B cell (primary cell): ENCODE measurements around the gene PTRH2. TPM values are rescaled to one million over a fixed set of nuclear protein-coding genes. Genes with fewer than 3 reads are reported as not detected.
A peak's percentile ranks its signal among the peaks of the same experiment; 100 is the strongest.

Experiments used
- ATAC-seq: fragments of 200-7000 bp; cut with Tn5 transposase; one replicate; pipeline ENCODE4 v1.10.0; 2021; ENCODE audit warnings: low read depth, mild to moderate bottlenecking, moderate number of reproducible peaks, moderate library complexity
- CTCF ChIA-PET: fragments of 350-600 bp; sonication (Branson Sonifier 250); formaldehyde crosslinking; loops from one replicate; lab custom pipeline; 2021; ENCODE audit warnings: antibody characterized with exemption, inconsistent platforms; lab: Charles Lee
- POLR2A ChIA-PET: fragments of 350-600 bp; sonication (Branson Sonifier 250); formaldehyde crosslinking; loops from one replicate; lab custom pipeline; 2021; ENCODE audit warnings: antibody characterized with exemption; lab: Charles Lee
- DNase-seq: peaks from one replicate; pipeline ENCODE4 v3.0.0; 2013
- H2AFZ ChIP-seq: 2 replicates; pipeline ENCODE4 v1.6.1; 2012; ENCODE audit warnings: mild to moderate bottlenecking, low read depth, low read length; ENCODE audit not compliant: insufficient read depth, poor library complexity, severe bottlenecking
- H3K27ac ChIP-seq, 2 donors: 1 replicate in 1 of 2; 2 replicates in 1 of 2; pipeline ENCODE4 v1.5.1; 2012 to 2013; ENCODE audit warnings: low read length in 2 of 2, mild to moderate bottlenecking in 2 of 2, moderate library complexity in 1 of 2
- H3K27me3 ChIP-seq, 4 experiments: fragments of 200-600 bp in 1 of 4; sonication (generic) in 1 of 4; replicated peaks in 1 of 4; 1 replicate in 2 of 4; 2 replicates in 2 of 4; pipeline versions ENCODE4 v1.6.1 to v1.7.0; 2013 to 2016; ENCODE audit warnings: low read length in 3 of 4, mild to moderate bottlenecking in 2 of 4, mixed read lengths in 1 of 4, moderate library complexity in 1 of 4; ENCODE audit not compliant: insufficient read depth in 4 of 4, control insufficient read depth in 3 of 4; ENCODE audit errors: control extremely low read depth in 1 of 4
- H3K36me3 ChIP-seq, 2 experiments: replicated peaks in 1 of 2; 1 replicate in 1 of 2; 2 replicates in 1 of 2; pipeline versions ENCODE4 v1.6.1 to v1.7.1; 2013; ENCODE audit warnings: low read length in 1 of 2; ENCODE audit not compliant: insufficient read depth in 2 of 2, control insufficient read depth in 1 of 2; ENCODE audit errors: control extremely low read depth in 1 of 2, extremely low read depth in 1 of 2
- H3K4me1 ChIP-seq, 2 donors: fragments of 200-600 bp in 1 of 2; sonication (generic) in 1 of 2; 1 replicate in 1 of 2; 2 replicates in 1 of 2; pipeline versions ENCODE4 v1.5.1 to v1.6.1; 2013 to 2017; ENCODE audit warnings: low read length in 2 of 2; ENCODE audit not compliant: control insufficient read depth in 2 of 2, insufficient read depth in 2 of 2
- H3K4me2 ChIP-seq: replicated peaks from 2 replicates; pipeline ENCODE3; 2012; ENCODE audit warnings: mild to moderate bottlenecking, low read depth, low read length; ENCODE audit not compliant: poor library complexity, severe bottlenecking
- H3K4me3 ChIP-seq, 5 experiments: fragments of 200-600 bp in 1 of 5; sonication (generic) in 1 of 5; 1 replicate in 3 of 5; 2 replicates in 2 of 5; pipeline versions ENCODE4 v1.5.1 to v1.7.0; 2011 to 2016; ENCODE audit warnings: low read length in 4 of 5, mild to moderate bottlenecking in 4 of 5, low read depth in 2 of 5, control low read depth in 1 of 5, moderate library complexity in 1 of 5; ENCODE audit not compliant: insufficient read depth in 1 of 5; ENCODE audit errors: control extremely low read depth in 1 of 5, extremely low read depth in 1 of 5
- H3K79me2 ChIP-seq: fragments of 200-600 bp; sonication (generic); one replicate; pipeline ENCODE4 v1.6.0; 2016; ENCODE audit warnings: low read length; ENCODE audit not compliant: control insufficient read depth, insufficient read depth
- H3K9ac ChIP-seq: fragments of 200-600 bp; sonication (generic); 2 replicates; pipeline ENCODE4 v1.6.1; 2017; ENCODE audit warnings: mild to moderate bottlenecking, low read length, moderate library complexity
- H3K9me3 ChIP-seq, 3 donors: one replicate each; pipeline versions ENCODE4 v1.6.1 to v1.7.1; 2013; ENCODE audit warnings: low read length in 2 of 3; ENCODE audit not compliant: control insufficient read depth in 2 of 3, insufficient read depth in 1 of 3; ENCODE audit errors: control extremely low read depth in 1 of 3
- H4K20me1 ChIP-seq: 2 replicates; pipeline ENCODE4 v1.6.0; 2012; ENCODE audit warnings: mild to moderate bottlenecking, low read length; ENCODE audit not compliant: insufficient read depth, control insufficient read depth, poor library complexity, severe bottlenecking
- H3K27ac Mint-ChIP-seq: one replicate; pipeline ENCODE4 v1.8.0; 2021; ENCODE audit warnings: mixed read lengths
- H3K27me3 Mint-ChIP-seq: one replicate; pipeline ENCODE4 v1.8.0; 2021; ENCODE audit warnings: mixed read lengths
- H3K4me1 Mint-ChIP-seq: one replicate; pipeline ENCODE4 v1.8.0; 2021; ENCODE audit warnings: mixed read lengths
- H3K4me3 Mint-ChIP-seq: one replicate; pipeline ENCODE4 v1.8.0; 2021; ENCODE audit warnings: mixed read lengths
- H3K9me3 Mint-ChIP-seq: one replicate; pipeline ENCODE4 v1.8.0; 2022; ENCODE audit warnings: mixed read lengths; ENCODE audit not compliant: insufficient read depth
- EZH2 ChIP-seq: IDR thresholded peaks from 2 replicates; pipeline ENCODE4 v1.6.1; 2012; ENCODE audit warnings: borderline replicate concordance, low read depth, mild to moderate bottlenecking, moderate library complexity, low read length; ENCODE audit not compliant: insufficient read depth, poor library complexity, severe bottlenecking
- WGBS: methylation state at CpG from one replicate; pipeline ENCODE4 v1.1.5; 2013; ENCODE audit warnings: missing lambda C conversion rate; ENCODE audit not compliant: insufficient coverage; 5-methylcytosine and 5-hydroxymethylcytosine counted together
- intact Hi-C: fragments of 100-400 bp; cut with micrococcal nuclease; formaldehyde crosslinking; loops from one replicate; pipeline ENCODE4 v1.10.0; 2022
- polyA plus RNA-seq: library from polyadenylated mRNA; depleted of rRNA; stranded (reverse); fragments of >200 nt; gene quantifications from 2 replicates; pipeline ENCODE4 v1.2.3, GENCODE V29; 2012
- total RNA-seq, 2 donors: library from RNA; stranded (reverse); fragments of 120-200 nt in 1 of 2; gene quantifications; 1 replicate in 1 of 2; 2 replicates in 1 of 2; pipeline versions ENCODE4 v1.2.3 to v1.2.4, GENCODE V29; 2013 to 2022
- TF ChIP-seq, protein P1 (sequence below): fragments of 200-600 bp; IDR thresholded peaks from one replicate; pipeline ENCODE4 v1.8.0; 2022; ENCODE audit warnings: antibody characterized with exemption, mild to moderate bottlenecking

PTRH2 gene
- total and polyA plus RNA-seq, 2 donors (not counting 1 experiment from before 2014, with no cell fraction given), result 7.1 to 22.7 TPM

DNA sequence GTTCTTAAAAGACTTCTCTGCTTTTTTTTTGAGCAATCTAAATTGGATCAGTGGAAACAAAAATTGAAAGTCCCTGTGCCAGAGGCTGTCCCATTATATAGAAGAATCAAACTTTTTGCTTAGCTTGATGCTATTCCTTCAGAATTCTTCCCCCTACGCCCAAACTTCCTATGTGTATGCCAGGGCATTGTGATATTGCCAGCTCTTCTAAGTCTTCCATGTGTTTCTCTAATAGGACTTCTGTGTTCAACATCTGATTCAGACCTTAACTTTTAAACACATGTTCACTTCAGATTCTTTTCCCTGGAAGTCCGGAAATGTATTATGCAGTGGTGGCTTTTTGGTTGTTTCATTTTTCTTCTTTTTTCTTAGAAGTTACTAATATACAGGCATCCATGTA, 18.7 kb downstream of the PTRH2 start:
- Histone ChIP-seq H3K9me3 (no peaks in the 10 kb centered on the region), H3K4me2 (no peak overlapping the region), H3K9ac (no peak overlapping the region), H2AFZ (no peak overlapping the region), H4K20me1 (peaks cover 4% of the 10 kb centered on the region), H3K79me2 (peaks cover 26% of the 10 kb centered on the region), H3K36me3 (peaks cover 30 to 78% of the 10 kb centered on the region in 2 experiments), H3K27ac (peak overlapping the region in 1 of 2 donors; percentile 12), H3K4me1 (no peaks in the 10 kb centered on the region), H3K4me3 (no peak overlapping the region), H3K27me3 (no peaks in the 10 kb centered on the region)
- Mint-ChIP-seq H3K9me3 (no peaks in the 10 kb centered on the region), H3K4me3 (no peak overlapping the region), H3K27me3 (no peaks in the 10 kb centered on the region), H3K27ac (no peak overlapping the region), H3K4me1 (peaks cover 9% of the 10 kb centered on the region)
- DNase-seq (no peak), ATAC-seq (no peak)
- CTCF ChIA-PET, result interaction anchor here (0.8 to 1.1 kb wide), 3 partner anchors 10 to 26 kb away, joined by 3 read pairs; no protein-coding TSS in a partner anchor
- TF ChIP-seq, protein P1, sequence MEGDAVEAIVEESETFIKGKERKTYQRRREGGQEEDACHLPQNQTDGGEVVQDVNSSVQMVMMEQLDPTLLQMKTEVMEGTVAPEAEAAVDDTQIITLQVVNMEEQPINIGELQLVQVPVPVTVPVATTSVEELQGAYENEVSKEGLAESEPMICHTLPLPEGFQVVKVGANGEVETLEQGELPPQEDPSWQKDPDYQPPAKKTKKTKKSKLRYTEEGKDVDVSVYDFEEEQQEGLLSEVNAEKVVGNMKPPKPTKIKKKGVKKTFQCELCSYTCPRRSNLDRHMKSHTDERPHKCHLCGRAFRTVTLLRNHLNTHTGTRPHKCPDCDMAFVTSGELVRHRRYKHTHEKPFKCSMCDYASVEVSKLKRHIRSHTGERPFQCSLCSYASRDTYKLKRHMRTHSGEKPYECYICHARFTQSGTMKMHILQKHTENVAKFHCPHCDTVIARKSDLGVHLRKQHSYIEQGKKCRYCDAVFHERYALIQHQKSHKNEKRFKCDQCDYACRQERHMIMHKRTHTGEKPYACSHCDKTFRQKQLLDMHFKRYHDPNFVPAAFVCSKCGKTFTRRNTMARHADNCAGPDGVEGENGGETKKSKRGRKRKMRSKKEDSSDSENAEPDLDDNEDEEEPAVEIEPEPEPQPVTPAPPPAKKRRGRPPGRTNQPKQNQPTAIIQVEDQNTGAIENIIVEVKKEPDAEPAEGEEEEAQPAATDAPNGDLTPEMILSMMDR, result no peak
- TF ChIP-seq EZH2, result no peak
- intact Hi-C loops, result no loop called here
- POLR2A ChIA-PET, result no interaction called here
- no CpG with 5 or more reads among the region's 2 CpGs for WGBS

DNA sequence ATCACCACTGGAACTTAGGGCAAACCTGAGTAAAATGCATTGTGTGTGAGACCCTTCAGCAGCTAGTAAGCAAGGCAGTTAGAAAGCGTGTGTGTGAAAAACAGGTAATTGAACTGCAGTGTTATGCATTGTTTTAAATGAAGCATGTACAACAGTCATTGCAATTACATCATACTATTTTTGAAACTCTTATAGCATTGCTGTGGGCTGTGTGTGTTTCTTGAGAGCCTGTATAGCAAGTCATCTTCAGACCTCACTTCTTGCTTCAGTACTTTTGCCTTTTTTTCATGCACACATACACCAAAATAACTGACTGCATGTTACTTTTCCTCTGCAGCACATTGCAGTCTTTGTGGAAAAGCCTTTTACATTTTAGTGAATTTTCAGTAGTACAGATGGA, 19.2 kb downstream of the PTRH2 start:
- TF ChIP-seq, protein P1, result no peak
- TF ChIP-seq EZH2, result no peak
- Histone ChIP-seq H3K79me2 (peaks cover 26% of the 10 kb centered on the region), H3K4me1 (no peaks in the 10 kb centered on the region), H3K4me2 (no peak overlapping the region), H3K9ac (no peak overlapping the region), H3K36me3 (peaks cover 32 to 78% of the 10 kb centered on the region in 2 experiments), H2AFZ (no peak overlapping the region), H3K4me3 (no peak overlapping the region), H3K27me3 (no peaks in the 10 kb centered on the region), H3K27ac (peak overlapping the region in 1 of 2 donors; percentile 17), H4K20me1 (peaks cover 4% of the 10 kb centered on the region), H3K9me3 (no peaks in the 10 kb centered on the region)
- no peaks in the 10 kb centered on the region for H3K27me3 Mint-ChIP-seq
- ATAC-seq (no peak), DNase-seq (no peak)
- ChIA-PET POLR2A (no interaction called here), CTCF (interaction anchor here (0.9 to 1.1 kb wide), 2 partner anchors 11 to 26 kb away, joined by 3 read pairs; no protein-coding TSS in a partner anchor)
- intact Hi-C loops, result no loop called here
- no peaks in the 10 kb centered on the region for H3K9me3 Mint-ChIP-seq
- H3K27ac Mint-ChIP-seq, result peak overlapping the region; percentile 15
- peaks cover 9% of the 10 kb centered on the region for H3K4me1 Mint-ChIP-seq
- H3K4me3 Mint-ChIP-seq, result no peak overlapping the region
- 80% methylated on average over 1 of the region's 1 CpG for WGBS
